Measurements from ENCODE around the gene ZNF214. TPM values are rescaled to one million over a fixed set of nuclear protein-coding genes. Genes with fewer than 3 reads are reported as not detected.
"Not testable (repeated sequence)": the region's sequence is repeated elsewhere in the genome, so short reads cannot be mapped to it uniquely, and the experiment has no call there.

ZNF214 gene
- total RNA-seq, 3 donors from 2014 or later, result not detected

GRCh38 chr11:7016011-7016410, 4.1 kb downstream of the ZNF214 start:
- DNase-seq (no peak), ATAC-seq (no peak)
- no peaks in the 10 kb centered on the region for H3K9me3 Mint-ChIP-seq
- H3K4me3 Mint-ChIP-seq, result no peak overlapping the region
- H3K36me3 Mint-ChIP-seq (ENCODE audit: insufficient read depth), result no peaks in the 10 kb centered on the region
- no peaks in the 10 kb centered on the region for H3K4me1 Mint-ChIP-seq (ENCODE audit: low read depth)
- H3K27me3 Mint-ChIP-seq (ENCODE audit: low read depth), result peaks cover 18% of the 10 kb centered on the region

- Mint-ChIP-seq H3K27me3 (ENCODE audit: low read depth) (peaks cover 6% of the 10 kb centered on the region), H3K9me3 (no peaks in the 10 kb centered on the region), H3K4me1 (ENCODE audit: low read depth) (no peaks in the 10 kb centered on the region), H3K36me3 (ENCODE audit: insufficient read depth) (no peaks in the 10 kb centered on the region), H3K4me3 (no peak overlapping the region)
- DNase-seq (no peak), ATAC-seq (no peak)
These were observed 6.0 kb downstream of the ZNF214 start for GRCh38 chr11:7014118-7014517.

GRCh38 chr11:7004482-7004881, 15.7 kb downstream of the ZNF214 start:
- ATAC-seq, result no peak
- Mint-ChIP-seq H3K4me3 (no peak overlapping the region), H3K36me3 (ENCODE audit: insufficient read depth) (no peaks in the 10 kb centered on the region), H3K9me3 (no peaks in the 10 kb centered on the region), H3K4me1 (ENCODE audit: low read depth) (no peaks in the 10 kb centered on the region), H3K27me3 (ENCODE audit: low read depth) (peaks cover 23% of the 10 kb centered on the region)
- no peak for DNase-seq

- H3K9me3 Mint-ChIP-seq, result no peaks in the 10 kb centered on the region
- peaks cover 5% of the 10 kb centered on the region for H3K27me3 Mint-ChIP-seq (ENCODE audit: low read depth)
- no peak overlapping the region for H3K4me3 Mint-ChIP-seq
- no peaks in the 10 kb centered on the region for H3K36me3 Mint-ChIP-seq (ENCODE audit: insufficient read depth)
- no peak for ATAC-seq
- DNase-seq, result no peak
- no peaks in the 10 kb centered on the region for H3K4me1 Mint-ChIP-seq (ENCODE audit: low read depth)
These were observed 24.4 kb downstream of the ZNF214 start for GRCh38 chr11:6995703-6996102.

GRCh38 chr11:6992457-6993417, 27.4 kb downstream of the ZNF214 start:
- DNase-seq (no peak), ATAC-seq (no peak)
- Mint-ChIP-seq H3K36me3 (ENCODE audit: insufficient read depth) (no peaks in the 10 kb centered on the region), H3K4me1 (ENCODE audit: low read depth) (no peaks in the 10 kb centered on the region), H3K9me3 (no peaks in the 10 kb centered on the region), H3K4me3 (no peak overlapping the region), H3K27me3 (ENCODE audit: low read depth) (peaks cover 2% of the 10 kb centered on the region)

GRCh38 chr11:6992026-6992425, 28.1 kb downstream of the ZNF214 start:
- no peak overlapping the region for H3K4me3 Mint-ChIP-seq
- H3K27me3 Mint-ChIP-seq (ENCODE audit: low read depth), result peaks cover 2% of the 10 kb centered on the region
- DNase-seq, result no peak
- no peak for ATAC-seq
- no peaks in the 10 kb centered on the region for H3K4me1 Mint-ChIP-seq (ENCODE audit: low read depth)
- no peaks in the 10 kb centered on the region for H3K9me3 Mint-ChIP-seq
- no peaks in the 10 kb centered on the region for H3K36me3 Mint-ChIP-seq (ENCODE audit: insufficient read depth)

- H3K36me3 Mint-ChIP-seq (ENCODE audit: insufficient read depth), result no peaks in the 10 kb centered on the region
- no peak for ATAC-seq
- H3K4me1 Mint-ChIP-seq (ENCODE audit: low read depth), result no peaks in the 10 kb centered on the region
- no peaks in the 10 kb centered on the region for H3K9me3 Mint-ChIP-seq
- peaks cover 2% of the 10 kb centered on the region for H3K27me3 Mint-ChIP-seq (ENCODE audit: low read depth)
- H3K4me3 Mint-ChIP-seq, result no peak overlapping the region
- no peak for DNase-seq
These were observed 28.9 kb downstream of the ZNF214 start for GRCh38 chr11:6991227-6991626.

- Mint-ChIP-seq H3K36me3 (ENCODE audit: insufficient read depth) (no peaks in the 10 kb centered on the region), H3K4me3 (no peak overlapping the region), H3K9me3 (no peaks in the 10 kb centered on the region), H3K4me1 (ENCODE audit: low read depth) (no peaks in the 10 kb centered on the region), H3K27me3 (ENCODE audit: low read depth) (peaks cover 7% of the 10 kb centered on the region)
- DNase-seq (no peak), ATAC-seq (no peak)
These were observed 31.6 kb downstream of the ZNF214 start for GRCh38 chr11:6988506-6988905.

GRCh38 chr11:6986487-6986886, 33.7 kb downstream of the ZNF214 start:
- no peak for DNase-seq
- no peaks in the 10 kb centered on the region for H3K36me3 Mint-ChIP-seq (ENCODE audit: insufficient read depth)
- ATAC-seq, result no peak
- no peak overlapping the region for H3K4me3 Mint-ChIP-seq
- H3K4me1 Mint-ChIP-seq (ENCODE audit: low read depth), result no peaks in the 10 kb centered on the region
- H3K9me3 Mint-ChIP-seq, result no peaks in the 10 kb centered on the region
- H3K27me3 Mint-ChIP-seq (ENCODE audit: low read depth), result peaks cover 8% of the 10 kb centered on the region

GRCh38 chr11:6979365-6979764, 40.8 kb downstream of the ZNF214 start:
- DNase-seq, result no peak
- Mint-ChIP-seq H3K27me3 (ENCODE audit: low read depth) (peaks cover 9% of the 10 kb centered on the region), H3K4me1 (ENCODE audit: low read depth) (no peaks in the 10 kb centered on the region), H3K36me3 (ENCODE audit: insufficient read depth) (no peaks in the 10 kb centered on the region), H3K4me3 (no peak overlapping the region), H3K9me3 (peaks cover 5% of the 10 kb centered on the region)
- no peak for ATAC-seq

GRCh38 chr11:6969854-6970253, 50.3 kb downstream of the ZNF214 start:
- H3K36me3 Mint-ChIP-seq (ENCODE audit: insufficient read depth); ATAC-seq; H3K27me3 Mint-ChIP-seq (ENCODE audit: low read depth); DNase-seq; H3K4me1 Mint-ChIP-seq (ENCODE audit: low read depth); H3K4me3 Mint-ChIP-seq; H3K9me3 Mint-ChIP-seq: not testable (repeated sequence)

GRCh38 chr11:6968816-6969215, 51.3 kb downstream of the ZNF214 start:
- Mint-ChIP-seq H3K4me3 (no peak overlapping the region), H3K36me3 (ENCODE audit: insufficient read depth) (no peaks in the 10 kb centered on the region), H3K27me3 (ENCODE audit: low read depth) (peaks cover 5% of the 10 kb centered on the region), H3K4me1 (ENCODE audit: low read depth) (no peaks in the 10 kb centered on the region), H3K9me3 (no peaks in the 10 kb centered on the region)
- ATAC-seq (no peak), DNase-seq (no peak)

- H3K36me3 Mint-ChIP-seq (ENCODE audit: insufficient read depth), result no peaks in the 10 kb centered on the region
- H3K4me1 Mint-ChIP-seq (ENCODE audit: low read depth), result no peaks in the 10 kb centered on the region
- peaks cover 2% of the 10 kb centered on the region for H3K27me3 Mint-ChIP-seq (ENCODE audit: low read depth)
- H3K4me3 Mint-ChIP-seq, result no peak overlapping the region
- no peaks in the 10 kb centered on the region for H3K9me3 Mint-ChIP-seq
- ATAC-seq (no peak), DNase-seq (no peak)
These were observed 57.5 kb downstream of the ZNF214 start for GRCh38 chr11:6962673-6963072.

- no peak for DNase-seq
- no peak overlapping the region for H3K4me3 Mint-ChIP-seq
- H3K36me3 Mint-ChIP-seq (ENCODE audit: insufficient read depth), result no peaks in the 10 kb centered on the region
- ATAC-seq, result no peak
- no peaks in the 10 kb centered on the region for H3K9me3 Mint-ChIP-seq
- no peaks in the 10 kb centered on the region for H3K27me3 Mint-ChIP-seq (ENCODE audit: low read depth)
- H3K4me1 Mint-ChIP-seq (ENCODE audit: low read depth), result no peaks in the 10 kb centered on the region
These were observed 58.0 kb downstream of the ZNF214 start for GRCh38 chr11:6962141-6962540.

GRCh38 chr11:6954248-6954647, 65.9 kb downstream of the ZNF214 start:
- not testable (repeated sequence) for H3K4me1 Mint-ChIP-seq (ENCODE audit: low read depth); H3K27me3 Mint-ChIP-seq (ENCODE audit: low read depth); H3K4me3 Mint-ChIP-seq; DNase-seq; H3K36me3 Mint-ChIP-seq (ENCODE audit: insufficient read depth); H3K9me3 Mint-ChIP-seq; ATAC-seq
